Trophoblast cell (in vitro differentiated cells and primary cell): ENCODE measurements around the gene HOXC6.

ENCODE experiments used
- DNase-seq, 2 donors: peaks; one replicate each; pipeline ENCODE4 v3.0.0-alpha.2; 2016
- H2AFZ ChIP-seq: 2 replicates; pipeline ENCODE4 v1.6.1; 2013; ENCODE audit warnings: low read length, moderate library complexity, mild to moderate bottlenecking; ENCODE audit not compliant: insufficient read depth, poor library complexity
- H2AK5ac ChIP-seq: 2 replicates; pipeline ENCODE4 v1.6.1; 2013; ENCODE audit warnings: mild to moderate bottlenecking, low read length
- H2BK120ac ChIP-seq: 2 replicates; pipeline ENCODE4 v1.6.1; 2013; ENCODE audit warnings: low read length, mild to moderate bottlenecking, moderate library complexity; ENCODE audit not compliant: insufficient read depth, poor library complexity
- H2BK12ac ChIP-seq: 2 replicates; pipeline ENCODE4 v1.6.1; 2013; ENCODE audit warnings: mild to moderate bottlenecking, low read length, moderate library complexity
- H2BK5ac ChIP-seq: 2 replicates; pipeline ENCODE4 v1.6.1; 2013; ENCODE audit warnings: low read length, low read depth, moderate library complexity, mild to moderate bottlenecking; ENCODE audit not compliant: poor library complexity
- H3K14ac ChIP-seq: 2 replicates; pipeline ENCODE4 v1.6.1; 2013; ENCODE audit warnings: mild to moderate bottlenecking, low read length
- H3K18ac ChIP-seq: 2 replicates; pipeline ENCODE4 v1.6.1; 2013; ENCODE audit warnings: mild to moderate bottlenecking, low read length
- H3K23ac ChIP-seq: 2 replicates; pipeline ENCODE4 v1.6.1; 2013; ENCODE audit warnings: low read length
- H3K27ac ChIP-seq: 2 replicates; pipeline ENCODE4 v1.5.1; 2013; ENCODE audit warnings: low read depth, mild to moderate bottlenecking, inconsistent platforms, low read length, moderate library complexity
- H3K27me3 ChIP-seq: 2 replicates; pipeline ENCODE4 v1.6.1; 2013; ENCODE audit warnings: inconsistent platforms, mild to moderate bottlenecking, low read length, moderate library complexity; ENCODE audit not compliant: insufficient read depth
- H3K36me3 ChIP-seq, 2 experiments: 1 replicate in 1 of 2; 2 replicates in 1 of 2; pipeline ENCODE4 v1.6.1; 2013; ENCODE audit warnings: low read length in 2 of 2, mild to moderate bottlenecking in 2 of 2, moderate library complexity in 1 of 2; ENCODE audit not compliant: insufficient read depth in 2 of 2, control insufficient read depth in 1 of 2
- H3K4ac ChIP-seq: 2 replicates; pipeline ENCODE4 v1.6.1; 2013; ENCODE audit warnings: low read depth, mild to moderate bottlenecking, low read length, moderate library complexity
- H3K4me1 ChIP-seq, 2 experiments: 1 replicate in 1 of 2; 2 replicates in 1 of 2; pipeline ENCODE4 v1.6.1; 2013; ENCODE audit warnings: low read length in 2 of 2, mild to moderate bottlenecking in 2 of 2, moderate library complexity in 1 of 2; ENCODE audit not compliant: insufficient read depth in 2 of 2, control insufficient read depth in 1 of 2
- H3K4me2 ChIP-seq: 2 replicates; pipeline ENCODE4 v1.6.1; 2013; ENCODE audit warnings: inconsistent platforms, mild to moderate bottlenecking, low read length, moderate library complexity
- H3K4me3 ChIP-seq: 2 replicates; pipeline ENCODE4 v1.5.1; 2013; ENCODE audit warnings: mild to moderate bottlenecking, low read depth, low read length, inconsistent platforms
- H3K79me1 ChIP-seq: one replicate; pipeline ENCODE4 v1.6.1; 2013; ENCODE audit warnings: low read length
- H3K79me2 ChIP-seq: 2 replicates; pipeline ENCODE4 v1.6.1; 2013; ENCODE audit warnings: low read length, mild to moderate bottlenecking; ENCODE audit not compliant: control insufficient read depth, insufficient read depth, poor library complexity
- H3K9ac ChIP-seq: 2 replicates; pipeline ENCODE4 v1.6.1; 2013; ENCODE audit warnings: mild to moderate bottlenecking, low read length
- H3K9me3 ChIP-seq: 2 replicates; pipeline ENCODE4 v1.6.1; 2013; ENCODE audit warnings: low read depth, mild to moderate bottlenecking, control low read depth, inconsistent platforms, low read length; ENCODE audit not compliant: insufficient read depth
- H4K12ac ChIP-seq: 2 replicates; pipeline ENCODE4 v1.6.1; 2013; ENCODE audit warnings: low read depth, mild to moderate bottlenecking, low read length, moderate library complexity
- H4K8ac ChIP-seq: 2 replicates; pipeline ENCODE4 v1.6.1; 2013; ENCODE audit warnings: low read depth, mild to moderate bottlenecking, low read length, moderate library complexity
- H4K91ac ChIP-seq: one replicate; pipeline ENCODE4 v1.6.1; 2013; ENCODE audit warnings: low read depth, mild to moderate bottlenecking, low read length, moderate library complexity
- WGBS: extraction: QIAGEN DNeasy Blood & Tissue Kit; methylation state at CpG from one replicate; pipeline ENCODE4 v1.1.7; 2013; ENCODE audit warnings: missing lambda C conversion rate; ENCODE audit not compliant: insufficient read length, insufficient coverage; ENCODE audit errors: extremely low coverage; 5-methylcytosine and 5-hydroxymethylcytosine counted together

HOXC6 gene

GRCh38 chr12:54053751-54054741 is 25.8 kb downstream of the HOXC6 start, which contains the start of gene HOXC4:
Gene HOXC4, plus strand, starts transcription at chr12:54053835. Its CDS starts 88 bp downstream, at chr12:54053923.
- Histone ChIP-seq H3K4ac (no peak within 1 kb of the TSS), H3K23ac (no peak within 1 kb of the TSS), H2AK5ac (no peak within 1 kb of the TSS), H3K18ac (no peak within 1 kb of the TSS), H3K9ac (no peak within 1 kb of the TSS), H2BK12ac (no peak within 1 kb of the TSS), H3K27me3 (peaks cover 84% of the 10 kb centered on the region), H3K4me1 (no peaks in the 10 kb centered on the region), H2AFZ (peak within 1 kb of the TSS; percentile 1), H3K79me1 (no peaks in the 10 kb centered on the region), H3K14ac (no peak within 1 kb of the TSS), H3K36me3 (no peaks in the 10 kb centered on the region), H3K9me3 (peaks cover 12% of the 10 kb centered on the region), H3K79me2 (no peaks in the 10 kb centered on the region), H2BK120ac (no peak within 1 kb of the TSS), H3K27ac (no peak within 1 kb of the TSS), H4K8ac (no peak within 1 kb of the TSS), H4K91ac (no peak within 1 kb of the TSS), H3K4me3 (no peak within 1 kb of the TSS), H2BK5ac (no peak within 1 kb of the TSS), H3K4me2 (peak within 1 kb of the TSS; percentile 21), H4K12ac (no peak within 1 kb of the TSS)
- DNase-seq = no peak
- no CpG with 5 or more reads among the region's 52 CpGs for WGBS

- no CpG with 5 or more reads among the region's 24 CpGs for WGBS
- no peak overlapping the region for H2AK5ac ChIP-seq
Measured at GRCh38 chr12:54054742-54055194, 26.5 kb downstream of the HOXC6 start.

GRCh38 chr12:54055552-54055951 is 27.3 kb downstream of the HOXC6 start:
- Histone ChIP-seq H3K79me1 (no peaks in the 10 kb centered on the region), H3K9ac (no peak overlapping the region), H2BK5ac (no peak overlapping the region), H3K9me3 (peaks cover 12% of the 10 kb centered on the region), H3K36me3 (no peaks in the 10 kb centered on the region), H3K4me2 (no peak overlapping the region), H3K23ac (no peak overlapping the region), H3K27me3 (peaks cover 82% of the 10 kb centered on the region), H2BK12ac (no peak overlapping the region), H3K14ac (no peak overlapping the region), H3K79me2 (no peaks in the 10 kb centered on the region), H2BK120ac (no peak overlapping the region), H3K18ac (no peak overlapping the region), H3K4me3 (no peak overlapping the region), H3K27ac (no peak overlapping the region), H2AK5ac (no peak overlapping the region), H4K8ac (no peak overlapping the region), H3K4ac (no peak overlapping the region), H2AFZ (no peak overlapping the region), H3K4me1 (no peaks in the 10 kb centered on the region), H4K91ac (no peak overlapping the region), H4K12ac (no peak overlapping the region)
- no CpG with 5 or more reads among the region's 2 CpGs for WGBS
- no peak for DNase-seq

More at GRCh38 chr12:54054742-54055194, 26.5 kb downstream of the HOXC6 start:
- Histone ChIP-seq H3K9ac (no peak overlapping the region), H3K4ac (no peak overlapping the region), H2BK12ac (no peak overlapping the region), H3K4me3 (no peak overlapping the region), H2BK120ac (no peak overlapping the region), H4K12ac (no peak overlapping the region), H3K27me3 (peaks cover 83% of the 10 kb centered on the region), H3K18ac (no peak overlapping the region), H4K91ac (no peak overlapping the region), H3K4me1 (no peaks in the 10 kb centered on the region), H3K4me2 (no peak overlapping the region), H3K27ac (no peak overlapping the region), H2AFZ (no peak overlapping the region), H3K14ac (no peak overlapping the region), H3K9me3 (peaks cover 12% of the 10 kb centered on the region), H3K79me1 (no peaks in the 10 kb centered on the region), H3K23ac (no peak overlapping the region), H3K79me2 (no peaks in the 10 kb centered on the region), H3K36me3 (no peaks in the 10 kb centered on the region), H2BK5ac (no peak overlapping the region), H4K8ac (no peak overlapping the region)
- DNase-seq = no peak

GRCh38 chr12:54056110-54056509 is 27.9 kb downstream of the HOXC6 start:
- Histone ChIP-seq H3K36me3 (no peaks in the 10 kb centered on the region), H4K8ac (no peak overlapping the region), H3K18ac (no peak overlapping the region), H3K14ac (no peak overlapping the region), H3K4me1 (peaks cover 0 to 4% of the 10 kb centered on the region in 2 experiments), H3K79me2 (no peaks in the 10 kb centered on the region), H3K79me1 (no peaks in the 10 kb centered on the region), H2BK12ac (no peak overlapping the region), H2AK5ac (no peak overlapping the region), H2BK5ac (no peak overlapping the region), H3K23ac (no peak overlapping the region), H3K27me3 (peaks cover 83% of the 10 kb centered on the region), H3K27ac (no peak overlapping the region), H3K4me3 (no peak overlapping the region), H2BK120ac (no peak overlapping the region), H4K12ac (no peak overlapping the region), H2AFZ (no peak overlapping the region), H3K9me3 (peaks cover 12% of the 10 kb centered on the region), H3K9ac (no peak overlapping the region), H3K4me2 (no peak overlapping the region), H4K91ac (no peak overlapping the region), H3K4ac (no peak overlapping the region)
- no peak for DNase-seq
